HG03064 (cell line): ENCODE data around the gene LCE6A.

Experiments used
- ATAC-seq: cut with Tn5 transposase; IDR thresholded peaks from one replicate; pipeline ENCODE4 v1.9.1; 2021; ENCODE audit warnings: low read depth; ENCODE audit not compliant: unreplicated experiment

LCE6A gene

GRCh38 chr1:152842556-152842955, at the start of gene LCE6A:
LCE6A (plus strand) TSS chr1:152842856; CDS start chr1:152843521, 665 bp downstream.
- ATAC-seq, result no peak

GRCh38 chr1:152795686-152796085, 47.0 kb upstream of the LCE6A start:
- no peak for ATAC-seq

- ATAC-seq, result no peak
Observed at GRCh38 chr1:152796421-152796820, 46.2 kb upstream of the LCE6A start, which contains the start of gene LCE1D. LCE1D (plus strand) TSS chr1:152796721; CDS start chr1:152797795, 1,074 bp downstream.

GRCh38 chr1:152801333-152801732, 41.3 kb upstream of the LCE6A start:
- ATAC-seq, result no peak

- ATAC-seq, result no peak
Observed at GRCh38 chr1:152806576-152806975, 36.1 kb upstream of the LCE6A start, which contains the start of gene LCE1C. LCE1C (minus strand) TSS chr1:152806651; CDS start chr1:152805478, 1,173 bp downstream.

- no peak for ATAC-seq
Observed at GRCh38 chr1:152811050-152811449, 31.6 kb upstream of the LCE6A start.

- no peak for ATAC-seq
Observed at GRCh38 chr1:152811671-152812070, 31.0 kb upstream of the LCE6A start, which contains the start of gene LCE1B. LCE1B (plus strand) TSS chr1:152811971; CDS start chr1:152812447, 476 bp downstream.

- no peak for ATAC-seq
Observed at GRCh38 chr1:152817309-152817708, 25.3 kb upstream of the LCE6A start.

GRCh38 chr1:152823294-152823693, 19.4 kb upstream of the LCE6A start:
- ATAC-seq, result no peak

- ATAC-seq, result no peak
Observed at GRCh38 chr1:152824964-152825363, 17.7 kb upstream of the LCE6A start.

GRCh38 chr1:152827173-152827572, 15.5 kb upstream of the LCE6A start, which contains the start of gene LCE1A:
LCE1A (plus strand) TSS chr1:152827473; CDS start chr1:152827473, 0 bp downstream.
- no peak for ATAC-seq

GRCh38 chr1:152836870-152837269, 5.8 kb upstream of the LCE6A start:
- ATAC-seq, result no peak

- no peak for ATAC-seq
Observed at GRCh38 chr1:152855661-152856060, 13.0 kb downstream of the LCE6A start.

- ATAC-seq, result no peak
Observed at GRCh38 chr1:152858062-152858461, 15.4 kb downstream of the LCE6A start.

GRCh38 chr1:152859696-152860095, 17.0 kb downstream of the LCE6A start, which contains the start of gene LCE7A:
LCE7A (plus strand) TSS chr1:152859996; CDS start chr1:152860698, 702 bp downstream.
- no peak for ATAC-seq

GRCh38 chr1:152860129-152860528, 17.5 kb downstream of the LCE6A start:
- ATAC-seq, result no peak

- no peak for ATAC-seq
Observed at GRCh38 chr1:152861374-152861773, 18.7 kb downstream of the LCE6A start.

- ATAC-seq, result no peak
Observed at GRCh38 chr1:152864443-152864842, 21.8 kb downstream of the LCE6A start.

GRCh38 chr1:152866321-152866720, 23.7 kb downstream of the LCE6A start:
- ATAC-seq, result no peak

- ATAC-seq, result no peak
Observed at GRCh38 chr1:152869808-152870419, 27.3 kb downstream of the LCE6A start.

- ATAC-seq, result no peak
Observed at GRCh38 chr1:152870831-152871730, 28.4 kb downstream of the LCE6A start.
